H1 (cell line): ENCODE results near the gene ADGRL3. TPM values are rescaled to one million over a fixed set of nuclear protein-coding genes. Genes with fewer than 3 reads are reported as not detected.

ENCODE experiments used
- CHD2 ChIP-seq: IDR thresholded peaks from 2 replicates; pipeline ENCODE4 v1.6.1; 2012; ENCODE audit warnings: low read length, improper control_type of control experiment
- KDM4A ChIP-seq: IDR thresholded peaks from one replicate; pipeline ENCODE4 v1.7.1; 2012; ENCODE audit warnings: low read depth, mild to moderate bottlenecking, moderate library complexity, low read length, inconsistent platforms; ENCODE audit not compliant: severe bottlenecking
- NANOG ChIP-seq: IDR thresholded peaks from 2 replicates; pipeline ENCODE4 v1.6.1; 2011; ENCODE audit warnings: low read length, low read depth, mild to moderate bottlenecking, inconsistent platforms; ENCODE audit not compliant: insufficient read depth, poor library complexity, severe bottlenecking
- polyA plus RNA-seq, 7 experiments: library from polyadenylated mRNA; depleted of rRNA in 3 of 7; stranded (reverse) in 5 of 7; unstranded in 2 of 7; fragments of >200 nt in 5 of 7; fragments of 200-250 nt in 2 of 7; gene quantifications; 1 replicate in 5 of 7; 2 replicates in 1 of 7; 4 replicates in 1 of 7; pipeline versions ENCODE4 v1.2.1 to v1.2.3, GENCODE V29; 2011 to 2013; ENCODE audit warnings: missing spikeins in 2 of 7, mixed read lengths in 2 of 7
- total RNA-seq: library from RNA; stranded (reverse); fragmentation: NEBNext Ultra II Directional; extraction: Animal tissue kit (Norgen Biotek cat#: 25700); gene quantifications from 2 replicates; pipeline ENCODE4 v1.2.1, GENCODE V29; 2021

Gene ADGRL3
- total and polyA plus RNA-seq, 2 of the 8 experiments (the other 6 are each of a cell fraction or from before 2014, with no cell fraction given), result 6.6 to 13.0 TPM

GRCh38 chr4:61301271-61301670 is 101.1 kb downstream of the ADGRL3 start (continued):
- no peak for TF ChIP-seq CHD2
- TF ChIP-seq NANOG, result no peak
- no peak for TF ChIP-seq KDM4A
